ENCODE data around the gene HPGDS. TPM values are rescaled to one million over a fixed set of nuclear protein-coding genes. Genes with fewer than 3 reads are reported as not detected.

HPGDS gene
- total RNA-seq, 1 donor from 2014 or later: not detected

DNA sequence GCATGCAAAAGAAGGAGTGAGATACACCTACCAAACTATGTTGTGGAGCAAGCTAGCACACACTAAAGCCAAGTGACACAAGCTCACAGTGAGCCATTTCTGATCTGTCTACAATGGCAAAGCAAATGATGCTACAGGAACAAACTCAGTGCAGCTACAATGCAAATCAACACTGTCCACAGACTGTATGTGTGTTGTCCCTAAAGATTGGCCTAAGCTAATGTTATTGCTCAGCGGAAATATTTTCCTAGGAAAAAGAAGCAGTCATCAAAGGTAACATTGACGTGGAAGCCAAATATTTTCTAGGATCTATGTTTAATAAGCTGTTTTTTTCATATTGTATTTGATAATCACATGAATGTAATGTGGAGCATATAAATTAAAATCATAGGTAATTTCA, 34.7 kb upstream of the HPGDS start:
- H3K27ac Mint-ChIP-seq (ENCODE audit: unreplicated experiment): no peak overlapping the region
- no peak overlapping the region for H3K4me3 Mint-ChIP-seq (ENCODE audit: unreplicated experiment)
- no peaks in the 10 kb centered on the region for H3K27me3 Mint-ChIP-seq (ENCODE audit: low read depth)
- no peak for DNase-seq (ENCODE audit: low spot score)
- peaks cover 7% of the 10 kb centered on the region for H3K4me1 Mint-ChIP-seq (ENCODE audit: low read depth)
- H3K36me3 Mint-ChIP-seq (ENCODE audit: low read depth): no peaks in the 10 kb centered on the region
- no peaks in the 10 kb centered on the region for H3K9me3 Mint-ChIP-seq (ENCODE audit: low read depth)
- TF ChIP-seq, protein P1, sequence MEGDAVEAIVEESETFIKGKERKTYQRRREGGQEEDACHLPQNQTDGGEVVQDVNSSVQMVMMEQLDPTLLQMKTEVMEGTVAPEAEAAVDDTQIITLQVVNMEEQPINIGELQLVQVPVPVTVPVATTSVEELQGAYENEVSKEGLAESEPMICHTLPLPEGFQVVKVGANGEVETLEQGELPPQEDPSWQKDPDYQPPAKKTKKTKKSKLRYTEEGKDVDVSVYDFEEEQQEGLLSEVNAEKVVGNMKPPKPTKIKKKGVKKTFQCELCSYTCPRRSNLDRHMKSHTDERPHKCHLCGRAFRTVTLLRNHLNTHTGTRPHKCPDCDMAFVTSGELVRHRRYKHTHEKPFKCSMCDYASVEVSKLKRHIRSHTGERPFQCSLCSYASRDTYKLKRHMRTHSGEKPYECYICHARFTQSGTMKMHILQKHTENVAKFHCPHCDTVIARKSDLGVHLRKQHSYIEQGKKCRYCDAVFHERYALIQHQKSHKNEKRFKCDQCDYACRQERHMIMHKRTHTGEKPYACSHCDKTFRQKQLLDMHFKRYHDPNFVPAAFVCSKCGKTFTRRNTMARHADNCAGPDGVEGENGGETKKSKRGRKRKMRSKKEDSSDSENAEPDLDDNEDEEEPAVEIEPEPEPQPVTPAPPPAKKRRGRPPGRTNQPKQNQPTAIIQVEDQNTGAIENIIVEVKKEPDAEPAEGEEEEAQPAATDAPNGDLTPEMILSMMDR (IDR thresholded peaks at IDR 0.05): no peak

DNA sequence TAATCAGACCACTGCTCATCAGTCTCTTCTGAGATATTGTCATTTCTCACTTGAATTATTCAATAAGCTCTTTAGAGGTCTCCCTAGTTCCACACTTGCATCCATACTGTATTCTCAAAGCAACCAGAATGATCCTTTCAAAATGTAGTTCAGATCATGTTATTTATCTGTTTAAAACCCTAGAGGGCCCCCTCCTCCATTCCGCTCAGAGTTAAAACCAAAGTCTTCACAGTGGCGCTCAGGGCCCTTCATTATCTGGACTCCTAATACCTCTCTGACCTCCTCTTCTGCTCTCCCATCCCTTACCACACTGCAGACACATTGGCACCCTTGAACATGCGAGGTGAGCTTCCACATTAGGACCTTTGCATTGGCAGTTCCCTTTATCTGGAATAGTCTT, 32.7 kb upstream of the HPGDS start:
- no peaks in the 10 kb centered on the region for H3K36me3 Mint-ChIP-seq (ENCODE audit: low read depth)

DNA sequence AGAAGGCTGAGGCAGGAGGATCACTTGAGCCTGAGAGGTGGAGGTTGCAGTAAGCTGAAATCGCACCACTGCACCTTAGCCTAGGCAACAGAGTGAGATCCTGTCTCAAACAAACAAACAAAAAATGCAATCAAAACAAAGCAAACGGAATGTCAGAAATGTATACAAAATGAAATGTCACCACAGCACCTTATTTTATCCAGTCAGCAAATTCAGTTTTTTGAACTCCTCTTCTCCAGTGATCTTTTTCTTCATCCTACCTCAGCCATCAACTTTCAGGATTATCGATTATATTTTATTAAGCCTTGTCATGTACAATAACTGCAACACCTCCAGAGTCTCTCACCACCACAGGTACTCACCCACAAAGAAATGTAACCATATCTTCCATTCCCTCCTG, 31.1 kb upstream of the HPGDS start:
- H3K36me3 Mint-ChIP-seq (ENCODE audit: low read depth): no peaks in the 10 kb centered on the region
- H3K9me3 Mint-ChIP-seq (ENCODE audit: low read depth): no peaks in the 10 kb centered on the region
- no peak for DNase-seq (ENCODE audit: low spot score)
- no peaks in the 10 kb centered on the region for H3K27me3 Mint-ChIP-seq (ENCODE audit: low read depth)
- H3K27ac Mint-ChIP-seq (ENCODE audit: unreplicated experiment): no peak overlapping the region
- H3K4me3 Mint-ChIP-seq (ENCODE audit: unreplicated experiment): no peak overlapping the region
- peaks cover 7% of the 10 kb centered on the region for H3K4me1 Mint-ChIP-seq (ENCODE audit: low read depth)
- TF ChIP-seq, protein P1 (IDR thresholded peaks at IDR 0.05): no peak

More for the DNA sequence above, 32.7 kb upstream of the HPGDS start:
- no peak overlapping the region for H3K27ac Mint-ChIP-seq (ENCODE audit: unreplicated experiment)
- no peak overlapping the region for H3K4me3 Mint-ChIP-seq (ENCODE audit: unreplicated experiment)
- peaks cover 7% of the 10 kb centered on the region for H3K4me1 Mint-ChIP-seq (ENCODE audit: low read depth)
- H3K27me3 Mint-ChIP-seq (ENCODE audit: low read depth): no peaks in the 10 kb centered on the region
- no peaks in the 10 kb centered on the region for H3K9me3 Mint-ChIP-seq (ENCODE audit: low read depth)
- TF ChIP-seq, protein P1 (IDR thresholded peaks at IDR 0.05): no peak
- DNase-seq (ENCODE audit: low spot score): no peak

DNA sequence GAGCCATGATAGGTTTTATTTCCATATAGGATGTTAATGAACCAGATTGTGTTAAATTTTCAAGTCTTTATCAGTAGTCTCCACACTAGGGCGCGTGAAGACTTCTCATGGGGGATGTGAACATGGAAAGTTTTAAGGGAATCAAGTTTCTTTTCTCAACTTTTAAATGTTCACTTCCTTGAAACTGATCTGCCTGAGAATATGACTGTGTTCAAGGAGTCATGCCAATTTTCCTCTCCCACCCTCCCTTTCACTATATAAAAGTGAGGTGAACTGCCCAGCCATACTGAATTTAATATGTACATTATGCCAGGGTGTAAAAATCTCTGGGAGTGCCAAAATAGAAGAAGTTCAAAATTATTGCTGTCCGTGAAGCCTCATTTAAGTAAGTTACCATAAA, 30.4 kb upstream of the HPGDS start:
- Mint-ChIP-seq H3K27ac (ENCODE audit: unreplicated experiment) (no peak overlapping the region), H3K4me1 (ENCODE audit: low read depth) (peaks cover 7% of the 10 kb centered on the region), H3K4me3 (ENCODE audit: unreplicated experiment) (no peak overlapping the region), H3K36me3 (ENCODE audit: low read depth) (no peaks in the 10 kb centered on the region), H3K27me3 (ENCODE audit: low read depth) (no peaks in the 10 kb centered on the region), H3K9me3 (ENCODE audit: low read depth) (peaks cover 2% of the 10 kb centered on the region)
- no peak for DNase-seq (ENCODE audit: low spot score)
- TF ChIP-seq, protein P1 (IDR thresholded peaks at IDR 0.05): no peak

DNA sequence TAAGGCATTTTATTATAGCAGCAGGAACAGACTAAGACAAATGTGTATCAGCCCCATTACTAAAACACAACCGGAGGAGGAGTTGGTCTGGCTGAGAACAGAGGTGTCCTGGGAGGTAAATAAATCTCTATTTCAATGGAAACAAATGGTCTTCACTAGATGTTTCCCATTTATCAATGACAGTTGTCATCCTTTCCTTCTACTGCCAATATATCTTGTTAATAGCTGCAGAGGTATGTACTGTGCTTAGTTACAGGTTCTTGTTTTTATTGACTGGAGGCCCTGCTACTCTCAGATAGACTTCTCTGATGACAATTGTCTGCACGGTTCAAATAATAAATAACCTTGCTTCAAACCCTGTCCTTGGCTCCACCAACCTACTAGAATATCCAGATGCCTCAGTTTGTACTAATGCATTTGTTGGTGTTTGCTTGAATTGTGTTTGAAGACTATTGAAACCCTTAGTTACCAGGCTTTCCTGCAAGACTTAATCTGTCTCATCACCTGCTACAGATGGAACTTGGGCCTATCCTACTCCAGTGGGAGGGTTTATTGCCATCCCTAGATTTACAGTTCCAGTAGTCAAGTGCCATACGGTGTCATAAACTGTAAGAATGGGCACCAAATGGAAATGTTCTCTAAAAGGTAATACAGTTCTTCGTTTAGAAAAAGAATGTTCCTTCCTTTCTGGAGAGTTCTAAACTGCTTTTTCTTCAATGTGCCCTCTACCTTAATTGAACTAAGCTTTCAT, 29.8 kb upstream of the HPGDS start:
- H3K4me3 Mint-ChIP-seq (ENCODE audit: unreplicated experiment): no peak overlapping the region
- H3K27ac Mint-ChIP-seq (ENCODE audit: unreplicated experiment): no peak overlapping the region
- TF ChIP-seq, protein P1 (IDR thresholded peaks at IDR 0.05): no peak
- H3K27me3 Mint-ChIP-seq (ENCODE audit: low read depth): no peaks in the 10 kb centered on the region
- no peaks in the 10 kb centered on the region for H3K36me3 Mint-ChIP-seq (ENCODE audit: low read depth)
- peaks cover 7% of the 10 kb centered on the region for H3K4me1 Mint-ChIP-seq (ENCODE audit: low read depth)
- DNase-seq (ENCODE audit: low spot score): no peak
- peaks cover 4% of the 10 kb centered on the region for H3K9me3 Mint-ChIP-seq (ENCODE audit: low read depth)
